Measurements from ENCODE around the gene SCUBE3.
A peak's percentile ranks its signal among the peaks of the same experiment; 100 is the strongest.

Gene SCUBE3

DNA sequence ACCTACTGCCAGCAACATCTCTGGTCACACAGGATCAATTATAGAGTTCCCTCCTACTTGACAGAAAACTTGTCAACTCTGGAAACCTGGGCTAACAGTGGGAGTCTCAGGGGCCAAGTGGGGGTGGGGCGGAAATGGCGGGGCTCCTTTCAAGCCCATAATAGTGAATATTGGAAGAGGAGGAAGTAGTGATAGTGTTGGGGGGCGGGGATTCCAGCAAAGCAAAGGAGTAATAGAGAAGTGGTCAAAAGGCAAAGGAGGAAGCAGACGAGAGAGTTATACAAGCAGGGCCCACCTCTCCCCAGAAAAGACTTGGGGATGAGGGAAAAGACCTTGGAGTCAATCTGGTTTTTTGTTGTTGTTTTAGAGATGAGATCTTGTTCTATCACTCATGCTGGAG is 85.9 kb downstream of the SCUBE3 start:
- Histone ChIP-seq H3K27me3 (ENCODE audit: insufficient read depth, low read length) (no peaks in the 10 kb centered on the region), H3K4me2 (ENCODE audit: low read length) (peak overlapping the region; percentile 78), H3F3A (ENCODE audit: insufficient read depth, low read length) (no peaks in the 10 kb centered on the region), H3K4me1 (ENCODE audit: insufficient read depth, low read length, severe bottlenecking) (peaks cover 54% of the 10 kb centered on the region), H3K4me3 (ENCODE audit: low read depth, low read length, poor library complexity, severe bottlenecking) (peak overlapping the region; percentile 69), H3K36me3 (ENCODE audit: insufficient read depth, low read length) (peaks cover 10% of the 10 kb centered on the region; the same call in 1 of the 2 replicates), H3K9ac (ENCODE audit: low read length) (peak overlapping the region; percentile 79), H4K20me1 (ENCODE audit: insufficient read depth, low read length) (no peaks in the 10 kb centered on the region), H3K9me3 (ENCODE audit: low read length) (no peaks in the 10 kb centered on the region), H2AFZ (ENCODE audit: low read length) (no peak overlapping the region), H3K27ac (ENCODE audit: low read depth, low read length, poor library complexity, severe bottlenecking) (peak overlapping the region; percentile 74), H3K9me2 (ENCODE audit: low read depth, low read length) (no peaks in the 10 kb centered on the region), H3K79me2 (ENCODE audit: insufficient read depth, low read length) (no peaks in the 10 kb centered on the region)
- TF ChIP-seq, protein P1, sequence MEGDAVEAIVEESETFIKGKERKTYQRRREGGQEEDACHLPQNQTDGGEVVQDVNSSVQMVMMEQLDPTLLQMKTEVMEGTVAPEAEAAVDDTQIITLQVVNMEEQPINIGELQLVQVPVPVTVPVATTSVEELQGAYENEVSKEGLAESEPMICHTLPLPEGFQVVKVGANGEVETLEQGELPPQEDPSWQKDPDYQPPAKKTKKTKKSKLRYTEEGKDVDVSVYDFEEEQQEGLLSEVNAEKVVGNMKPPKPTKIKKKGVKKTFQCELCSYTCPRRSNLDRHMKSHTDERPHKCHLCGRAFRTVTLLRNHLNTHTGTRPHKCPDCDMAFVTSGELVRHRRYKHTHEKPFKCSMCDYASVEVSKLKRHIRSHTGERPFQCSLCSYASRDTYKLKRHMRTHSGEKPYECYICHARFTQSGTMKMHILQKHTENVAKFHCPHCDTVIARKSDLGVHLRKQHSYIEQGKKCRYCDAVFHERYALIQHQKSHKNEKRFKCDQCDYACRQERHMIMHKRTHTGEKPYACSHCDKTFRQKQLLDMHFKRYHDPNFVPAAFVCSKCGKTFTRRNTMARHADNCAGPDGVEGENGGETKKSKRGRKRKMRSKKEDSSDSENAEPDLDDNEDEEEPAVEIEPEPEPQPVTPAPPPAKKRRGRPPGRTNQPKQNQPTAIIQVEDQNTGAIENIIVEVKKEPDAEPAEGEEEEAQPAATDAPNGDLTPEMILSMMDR (IDR thresholded peaks at IDR 0.05; ENCODE audit: low read length), result no peak
- TF ChIP-seq EZH2 (IDR thresholded peaks at IDR 0.05; ENCODE audit: borderline replicate concordance, low read length), result no peak

DNA sequence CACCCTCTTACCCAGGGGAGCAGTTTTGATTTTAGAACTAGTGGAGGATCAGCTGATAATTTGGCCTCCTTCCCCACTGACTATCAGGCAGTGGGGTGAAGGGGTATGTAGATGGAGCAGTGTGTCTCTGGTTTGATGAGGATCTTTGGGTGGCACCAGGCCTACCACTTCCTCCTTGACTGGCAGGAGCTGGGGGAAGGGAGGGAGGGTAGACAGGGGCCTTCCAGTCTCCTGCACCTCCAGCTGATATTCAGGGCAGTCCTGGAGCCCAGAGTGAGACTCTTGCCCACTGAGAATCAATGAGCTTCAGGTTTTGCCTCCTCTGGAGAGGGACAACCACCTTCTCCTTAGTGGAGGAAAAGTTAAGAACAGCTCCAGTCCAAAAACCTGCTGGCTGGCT is 87.1 kb downstream of the SCUBE3 start:
- H3K27ac ChIP-seq (ENCODE audit: low read depth, low read length, poor library complexity, severe bottlenecking), result peak overlapping the region; percentile 74
- TF ChIP-seq, protein P1 (IDR thresholded peaks at IDR 0.05; ENCODE audit: low read length), result no peak
- no peak for TF ChIP-seq EZH2 (IDR thresholded peaks at IDR 0.05; ENCODE audit: borderline replicate concordance, low read length)
- no peak overlapping the region for H2AFZ ChIP-seq (ENCODE audit: low read length)
- H3K27me3 ChIP-seq (ENCODE audit: insufficient read depth, low read length), result no peaks in the 10 kb centered on the region
- no peaks in the 10 kb centered on the region; the same call in 1 of the 2 replicates for H3K36me3 ChIP-seq (ENCODE audit: insufficient read depth, low read length)
- no peaks in the 10 kb centered on the region for H3K9me3 ChIP-seq (ENCODE audit: low read length)
- no peaks in the 10 kb centered on the region for H4K20me1 ChIP-seq (ENCODE audit: insufficient read depth, low read length)
- no peaks in the 10 kb centered on the region for H3F3A ChIP-seq (ENCODE audit: insufficient read depth, low read length)
- peaks cover 54% of the 10 kb centered on the region for H3K4me1 ChIP-seq (ENCODE audit: insufficient read depth, low read length, severe bottlenecking)
- no peak overlapping the region for H3K4me2 ChIP-seq (ENCODE audit: low read length)
- no peak overlapping the region for H3K9ac ChIP-seq (ENCODE audit: low read length)
- H3K9me2 ChIP-seq (ENCODE audit: low read depth, low read length), result no peaks in the 10 kb centered on the region
- H3K4me3 ChIP-seq (ENCODE audit: low read depth, low read length, poor library complexity, severe bottlenecking), result no peak overlapping the region
- H3K79me2 ChIP-seq (ENCODE audit: insufficient read depth, low read length), result no peaks in the 10 kb centered on the region
